ENCODE results near the gene THPO.

THPO gene

GRCh38 chr3:184373422-184373821 lies 4.6 kb downstream of the THPO start:
- FAIRE-seq (no peak), DNase-seq (ENCODE audit: insufficient read length) (no peak)
- TF ChIP-seq POLR2A (IDR thresholded peaks at IDR 0.05; ENCODE audit: low read depth, low read length) = no peak
- TF ChIP-seq TAF1 (IDR thresholded peaks at IDR 0.05; ENCODE audit: borderline replicate concordance, low read depth, low read length) = no peak
- TF ChIP-seq POLR2AphosphoS5 (IDR thresholded peaks at IDR 0.05; ENCODE audit: low read depth, low read length) = no peak

- DNase-seq (ENCODE audit: insufficient read length) (no peak), FAIRE-seq (no peak)
- TF ChIP-seq POLR2A (IDR thresholded peaks at IDR 0.05; ENCODE audit: low read depth, low read length) (no peak), TAF1 (IDR thresholded peaks at IDR 0.05; ENCODE audit: borderline replicate concordance, low read depth, low read length) (no peak), POLR2AphosphoS5 (IDR thresholded peaks at IDR 0.05; ENCODE audit: low read depth, low read length) (no peak)
Observed at GRCh38 chr3:184372911-184373310, 5.1 kb downstream of the THPO start.

GRCh38 chr3:184372296-184372821 lies 5.6 kb downstream of the THPO start:
- TF ChIP-seq TAF1 (IDR thresholded peaks at IDR 0.05; ENCODE audit: borderline replicate concordance, low read depth, low read length) = no peak
- no peak for TF ChIP-seq POLR2AphosphoS5 (IDR thresholded peaks at IDR 0.05; ENCODE audit: low read depth, low read length)
- no peak for TF ChIP-seq POLR2A (IDR thresholded peaks at IDR 0.05; ENCODE audit: low read depth, low read length)
- FAIRE-seq = no peak
- no peak for DNase-seq (ENCODE audit: insufficient read length)

- peak; percentile 78 for FAIRE-seq
- DNase-seq (ENCODE audit: insufficient read length) = peak; percentile 69
- TF ChIP-seq POLR2AphosphoS5 (IDR thresholded peaks at IDR 0.05; ENCODE audit: low read depth, low read length) (no peak), POLR2A (IDR thresholded peaks at IDR 0.05; ENCODE audit: low read depth, low read length) (no peak), TAF1 (IDR thresholded peaks at IDR 0.05; ENCODE audit: borderline replicate concordance, low read depth, low read length) (no peak)
Observed at GRCh38 chr3:184371570-184372018, 6.4 kb downstream of the THPO start.

- TF ChIP-seq POLR2AphosphoS5 (IDR thresholded peaks at IDR 0.05; ENCODE audit: low read depth, low read length) (no peak), POLR2A (IDR thresholded peaks at IDR 0.05; ENCODE audit: low read depth, low read length) (no peak), TAF1 (IDR thresholded peaks at IDR 0.05; ENCODE audit: borderline replicate concordance, low read depth, low read length) (no peak)
- DNase-seq (ENCODE audit: insufficient read length) = no peak
- FAIRE-seq = no peak
Observed at GRCh38 chr3:184368586-184369183, 9.3 kb downstream of the THPO start.

- FAIRE-seq (no peak), DNase-seq (ENCODE audit: insufficient read length) (no peak)
- no peak for TF ChIP-seq POLR2A (IDR thresholded peaks at IDR 0.05; ENCODE audit: low read depth, low read length)
- no peak for TF ChIP-seq POLR2AphosphoS5 (IDR thresholded peaks at IDR 0.05; ENCODE audit: low read depth, low read length)
- TF ChIP-seq TAF1 (IDR thresholded peaks at IDR 0.05; ENCODE audit: borderline replicate concordance, low read depth, low read length) = no peak
Observed at GRCh38 chr3:184368116-184368515, 9.9 kb downstream of the THPO start.

- DNase-seq (ENCODE audit: insufficient read length) = no peak
- no peak for FAIRE-seq
- no peak for TF ChIP-seq POLR2AphosphoS5 (IDR thresholded peaks at IDR 0.05; ENCODE audit: low read depth, low read length)
- TF ChIP-seq POLR2A (IDR thresholded peaks at IDR 0.05; ENCODE audit: low read depth, low read length) = no peak
- TF ChIP-seq TAF1 (IDR thresholded peaks at IDR 0.05; ENCODE audit: borderline replicate concordance, low read depth, low read length) = no peak
Observed at GRCh38 chr3:184366619-184367289, 11.3 kb downstream of the THPO start.

GRCh38 chr3:184362668-184363546 lies 15.1 kb downstream of the THPO start:
- peak; percentile 99 for FAIRE-seq
- TF ChIP-seq TAF1 (IDR thresholded peaks at IDR 0.05; ENCODE audit: borderline replicate concordance, low read depth, low read length) (peak; percentile 76; the same call in 1 of the 2 replicates), POLR2AphosphoS5 (IDR thresholded peaks at IDR 0.05; ENCODE audit: low read depth, low read length) (peak; percentile 80), POLR2A (IDR thresholded peaks at IDR 0.05; ENCODE audit: low read depth, low read length) (peak; percentile 79; the same call in 1 of the 2 replicates)
- peak; percentile 91 for DNase-seq (ENCODE audit: insufficient read length)

- DNase-seq (ENCODE audit: insufficient read length) (no peak), FAIRE-seq (no peak)
- TF ChIP-seq POLR2A (IDR thresholded peaks at IDR 0.05; ENCODE audit: low read depth, low read length) (no peak), TAF1 (IDR thresholded peaks at IDR 0.05; ENCODE audit: borderline replicate concordance, low read depth, low read length) (peak; percentile 28; the same call in 1 of the 2 replicates)
Observed at GRCh38 chr3:184361932-184362667, 15.9 kb downstream of the THPO start.

- TF ChIP-seq TAF1 (IDR thresholded peaks at IDR 0.05; ENCODE audit: borderline replicate concordance, low read depth, low read length) (no peak), POLR2A (IDR thresholded peaks at IDR 0.05; ENCODE audit: low read depth, low read length) (no peak), POLR2AphosphoS5 (IDR thresholded peaks at IDR 0.05; ENCODE audit: low read depth, low read length) (no peak)
- DNase-seq (ENCODE audit: insufficient read length) (no peak), FAIRE-seq (peak; percentile 74)
Observed at GRCh38 chr3:184361532-184361931, 16.5 kb downstream of the THPO start, which contains the start of the genes CLCN2 and POLR2H. TSS of gene CLCN2 (minus strand) at chr3:184361605. CDS start at chr3:184361479, 126 bp downstream. TSS of gene POLR2H (plus strand) at chr3:184361710. CDS start at chr3:184363493, 1,783 bp downstream.
